HG03103 (cell line): ENCODE results near the gene BANK1.

Source experiments
- ATAC-seq: cut with Tn5 transposase; IDR thresholded peaks from one replicate; pipeline ENCODE4 v1.9.1; 2021; ENCODE audit warnings: low read depth; ENCODE audit not compliant: unreplicated experiment

The BANK1 gene

DNA sequence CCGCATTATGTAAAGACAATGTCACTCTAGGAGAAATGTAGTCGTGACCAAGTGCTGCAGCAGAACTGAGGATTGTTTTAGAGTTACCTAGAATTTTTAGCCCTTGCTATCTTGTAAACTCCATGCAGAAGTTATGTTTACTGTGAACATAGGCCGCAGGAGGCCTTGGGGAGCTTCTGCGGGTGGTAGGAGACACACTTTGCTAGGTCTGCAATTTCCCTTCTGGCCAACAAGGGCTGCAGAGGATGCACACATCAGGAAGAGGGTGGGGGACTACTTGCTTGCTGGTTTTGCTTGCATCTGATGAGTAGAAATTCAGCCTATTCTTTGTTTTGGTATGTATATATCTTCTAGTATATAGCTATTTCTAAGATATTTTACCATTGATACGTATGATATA, 23.1 kb downstream of the BANK1 start:
- ATAC-seq: peak; percentile 87

DNA sequence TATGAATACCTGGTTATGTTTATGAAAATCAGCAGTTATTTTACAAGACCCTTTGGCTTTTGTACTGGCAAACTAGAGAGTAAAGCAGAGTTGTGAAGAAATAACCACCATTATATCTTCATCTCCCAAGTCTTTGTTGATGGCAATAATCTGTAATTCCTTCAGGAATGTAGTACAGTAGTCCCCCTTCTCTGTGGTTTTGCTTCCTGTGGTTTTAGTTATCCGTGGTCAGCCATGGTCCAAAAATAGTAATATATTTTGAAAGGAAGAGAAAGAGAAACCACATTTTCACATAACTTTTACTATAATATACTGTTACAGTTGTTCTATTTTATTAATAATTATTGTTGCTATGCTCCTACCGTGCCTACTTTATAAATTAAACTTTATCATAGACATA, 27.8 kb downstream of the BANK1 start:
- no peak for ATAC-seq

DNA sequence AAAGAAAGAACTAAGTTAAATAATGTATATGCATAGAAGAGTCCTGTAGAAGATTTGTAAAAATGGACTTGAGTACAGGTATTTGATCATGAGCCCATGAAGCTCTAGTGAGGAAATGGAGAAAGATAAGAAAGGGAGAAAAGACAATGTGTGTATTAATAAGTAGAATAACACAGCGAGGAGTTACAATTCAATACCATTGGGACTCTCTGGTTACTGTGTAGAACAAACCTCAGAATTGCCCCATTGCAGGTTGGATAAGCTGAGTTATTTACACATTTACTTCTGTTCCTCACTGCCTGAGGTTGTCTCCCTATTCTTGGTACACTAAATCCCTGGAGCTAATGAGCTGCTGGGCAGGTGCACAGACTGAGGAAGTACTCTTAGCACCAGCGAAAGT, 33.3 kb downstream of the BANK1 start:
- ATAC-seq: no peak

DNA sequence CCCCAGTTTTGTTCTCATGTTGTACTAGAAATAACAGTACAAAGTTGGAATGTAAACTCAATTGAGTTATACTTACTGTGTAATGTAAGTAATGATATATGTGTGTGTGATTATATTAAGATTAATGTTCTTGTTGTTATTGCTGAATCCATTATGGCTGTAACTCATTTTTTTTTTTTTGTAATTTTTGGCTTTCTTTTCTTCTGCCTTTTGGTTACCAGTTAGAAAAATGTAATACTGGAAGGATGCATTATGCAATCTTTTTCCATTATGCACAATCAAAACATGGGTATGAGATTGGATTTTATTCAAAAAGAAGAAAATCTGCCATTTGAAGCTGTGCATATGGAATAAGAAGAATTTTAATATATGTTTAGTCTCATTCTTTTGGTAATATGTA, 34.0 kb downstream of the BANK1 start:
- ATAC-seq: no peak

DNA sequence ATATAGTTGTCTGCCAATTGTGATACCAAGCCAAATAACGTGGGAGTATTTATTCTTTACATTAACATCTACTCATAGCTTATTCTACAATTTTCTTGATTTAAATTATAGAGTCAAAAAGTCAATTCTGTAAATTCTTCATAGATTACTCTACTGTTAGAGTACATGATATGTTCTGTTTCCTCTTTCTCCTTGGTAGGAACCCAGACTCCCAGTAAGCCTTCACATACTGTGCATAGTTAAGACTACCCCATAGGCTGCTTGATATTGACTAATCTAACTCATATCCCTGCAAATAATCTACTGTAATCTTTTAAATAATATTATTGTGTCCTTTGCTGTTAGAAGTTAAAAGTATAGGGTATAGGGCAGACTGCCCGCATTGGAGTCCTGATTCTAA, 35.4 kb downstream of the BANK1 start:
- ATAC-seq: no peak

DNA sequence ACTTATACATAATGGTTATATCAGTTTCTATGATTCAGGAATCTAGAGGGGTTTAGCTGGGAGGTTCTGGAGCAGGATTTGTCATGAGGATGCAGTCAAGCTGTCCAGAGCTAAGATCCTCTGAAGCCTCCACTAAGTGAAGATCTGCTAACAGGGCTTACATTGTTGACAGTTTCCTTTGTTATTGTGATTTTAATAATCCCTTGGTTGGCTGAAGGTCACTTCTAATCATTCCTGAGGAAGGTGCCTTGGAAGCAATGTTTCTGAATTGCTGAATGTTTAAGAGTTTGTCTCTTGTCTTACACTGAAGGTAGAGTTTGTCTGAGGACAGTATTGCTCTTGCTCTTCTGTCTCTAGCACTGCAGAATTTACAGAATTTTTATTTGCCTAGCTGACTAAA, 41.3 kb downstream of the BANK1 start:
- ATAC-seq: no peak

DNA sequence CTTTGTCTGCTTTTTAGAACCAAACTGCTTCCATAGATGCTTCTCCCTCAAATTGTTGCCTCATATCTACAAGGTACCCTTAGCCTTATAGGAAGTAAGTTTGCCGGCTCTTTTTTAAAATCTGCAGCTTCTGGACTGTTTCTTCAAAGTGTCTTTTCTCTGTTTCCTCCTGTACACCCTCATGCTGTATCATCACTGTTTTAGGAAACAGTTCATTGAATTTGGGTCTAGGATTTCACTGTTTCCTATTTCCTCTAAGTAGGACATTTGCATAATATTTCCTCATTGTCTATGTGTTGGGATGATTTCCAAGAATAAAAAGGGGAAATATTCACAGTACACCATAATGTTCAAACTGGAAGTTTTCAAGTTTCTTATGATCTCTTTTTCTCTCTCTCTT, 43.0 kb downstream of the BANK1 start:
- no peak for ATAC-seq

DNA sequence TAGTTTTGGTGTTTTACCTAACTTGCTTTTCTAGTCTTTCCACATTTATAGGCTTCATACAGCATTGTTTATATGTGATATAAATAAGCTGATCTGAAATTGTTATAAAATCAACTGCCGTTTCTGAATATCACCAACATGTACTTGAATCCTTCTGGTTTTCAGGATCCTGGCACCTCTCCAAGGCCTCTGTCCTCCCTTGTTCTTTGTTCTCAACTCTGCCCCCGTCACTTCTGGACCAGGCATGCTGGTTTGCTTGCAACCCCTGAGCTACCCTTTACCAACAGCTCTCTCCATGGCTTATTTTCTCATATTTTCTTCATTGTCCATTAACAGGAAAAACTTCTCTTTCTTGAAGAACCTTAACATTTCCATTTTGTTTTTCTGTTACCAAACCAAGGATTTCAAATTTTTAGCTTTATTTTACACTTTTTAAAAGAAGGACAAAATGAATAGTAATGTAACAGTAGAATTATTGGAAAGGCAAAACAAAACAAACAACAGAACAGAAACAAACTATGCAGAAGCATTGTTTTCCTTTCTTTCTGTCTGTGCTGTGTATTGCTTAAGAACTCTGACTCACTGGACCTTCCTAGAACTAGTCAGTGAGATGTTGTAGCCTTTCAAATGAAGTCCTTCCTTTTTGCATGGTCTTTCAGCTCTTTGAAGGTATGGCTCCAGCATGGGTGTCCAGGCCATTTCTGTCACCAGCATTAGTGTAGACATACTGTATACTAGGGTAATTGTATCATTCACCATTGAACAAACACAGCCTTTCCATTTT, 44.8 kb downstream of the BANK1 start:
- no peak for ATAC-seq

DNA sequence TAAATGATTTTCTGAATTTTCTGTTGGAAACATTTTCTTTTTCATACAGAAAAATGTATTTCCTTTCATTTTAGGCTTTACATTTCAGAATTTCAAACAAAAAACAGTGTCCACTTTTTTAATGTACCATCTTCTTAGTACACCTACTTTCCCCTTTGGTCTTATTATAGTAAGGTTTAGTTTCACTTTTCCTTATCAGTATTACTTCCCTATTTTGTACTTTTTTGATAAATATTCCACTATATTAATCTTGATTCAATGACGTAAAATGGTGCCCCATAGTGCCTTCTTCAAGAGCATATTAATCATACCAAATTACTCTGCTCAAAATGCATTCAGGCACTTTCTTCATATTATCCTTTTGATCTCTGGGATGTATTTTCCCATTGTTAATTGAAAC, 52.5 kb downstream of the BANK1 start:
- no peak for ATAC-seq

DNA sequence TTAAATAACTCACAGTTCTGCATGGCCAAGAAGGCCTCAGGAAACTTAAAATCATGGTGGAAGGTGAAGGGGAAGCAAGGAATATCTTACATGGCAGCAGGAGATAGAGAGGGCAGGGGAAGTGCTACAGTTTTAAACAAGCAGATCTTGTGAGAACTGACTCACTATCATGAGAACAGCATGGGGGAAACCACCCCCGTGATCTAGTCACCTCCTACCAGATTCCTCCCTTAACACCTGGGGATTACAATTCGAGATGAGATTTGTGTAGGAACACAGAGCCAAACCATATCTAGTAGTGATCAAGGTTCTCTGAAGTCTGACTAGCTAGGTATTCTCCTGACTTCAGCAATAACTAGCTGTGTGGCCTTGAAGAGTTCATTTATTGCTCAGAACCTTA, 56.0 kb downstream of the BANK1 start:
- ATAC-seq: no peak

DNA sequence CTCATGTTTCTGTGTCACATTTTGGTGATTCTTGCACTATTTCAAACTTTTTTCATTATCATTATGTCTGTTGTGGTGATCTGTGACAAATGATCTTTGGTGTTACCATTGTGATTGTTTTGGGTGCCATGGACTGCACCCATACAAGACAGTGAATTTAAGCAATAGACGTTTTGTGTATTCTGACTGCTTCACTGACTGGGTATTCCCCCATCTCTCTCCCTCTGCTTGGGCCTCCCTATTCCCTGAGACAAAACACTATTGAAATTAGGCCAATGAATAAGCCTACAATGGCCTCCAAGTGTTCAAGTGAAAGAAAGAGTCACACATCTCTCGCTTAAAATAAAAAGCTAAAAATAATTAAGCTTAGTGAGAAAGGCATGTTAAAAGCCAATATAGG, 60.2 kb downstream of the BANK1 start:
- ATAC-seq: no peak

DNA sequence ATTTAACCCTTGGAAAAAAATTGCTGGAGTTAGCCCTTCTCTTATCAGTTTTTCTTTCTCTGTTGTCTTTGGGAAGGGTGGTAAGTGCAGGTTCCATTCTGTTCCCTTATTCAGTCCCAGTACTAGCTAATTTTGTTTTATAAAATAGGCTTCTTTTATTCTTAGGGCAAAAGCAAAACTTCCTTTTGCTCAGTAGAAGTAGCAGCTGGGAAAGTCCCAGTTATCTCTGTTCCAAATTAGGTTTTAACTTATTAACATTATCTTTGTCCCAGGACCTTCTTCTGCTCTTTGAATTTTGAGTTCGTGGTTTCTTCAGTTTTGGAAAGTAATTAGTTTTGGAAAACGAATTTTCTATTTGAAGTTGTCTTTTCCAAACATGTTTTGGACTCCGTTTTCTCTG, 61.1 kb downstream of the BANK1 start:
- ATAC-seq: no peak

DNA sequence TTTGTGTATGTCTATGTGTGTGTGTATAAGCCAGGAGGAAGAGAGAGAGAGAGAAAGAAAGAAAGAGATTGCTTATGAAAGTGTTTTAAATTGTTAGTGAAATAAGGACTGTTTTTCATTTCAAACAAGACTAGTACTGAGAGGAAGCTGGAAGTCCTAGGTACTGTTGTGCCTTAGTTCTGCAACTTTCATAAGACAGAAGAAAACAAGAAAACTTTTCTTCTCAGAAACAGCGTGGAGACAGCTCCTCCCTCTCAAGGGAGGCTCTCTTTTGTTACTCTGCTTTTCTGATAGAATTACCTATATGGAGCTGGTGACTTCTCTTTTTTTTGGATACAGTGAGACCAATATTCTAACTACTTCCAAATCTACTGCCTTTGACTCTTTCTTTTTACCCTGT, 62.5 kb downstream of the BANK1 start:
- peak; percentile 57 for ATAC-seq

DNA sequence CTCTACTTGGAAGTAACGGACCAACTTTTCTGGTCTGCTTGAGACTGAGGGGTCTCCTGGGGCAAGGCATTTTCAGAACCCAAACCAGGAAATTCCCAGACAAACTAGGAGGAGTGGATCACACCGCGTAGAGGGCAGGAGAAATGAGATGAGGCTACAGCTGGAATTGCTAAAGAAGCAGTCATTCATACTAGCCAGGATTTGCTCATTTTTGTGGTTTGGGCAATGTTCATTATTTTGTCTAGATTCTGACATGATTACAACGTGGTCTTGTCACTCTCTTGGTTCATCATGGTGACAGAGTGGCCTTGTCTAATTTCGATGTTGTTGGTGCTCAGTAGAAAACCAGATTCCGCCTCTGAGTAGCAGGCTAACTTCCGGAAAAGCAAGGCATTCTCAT, 63.2 kb downstream of the BANK1 start:
- no peak for ATAC-seq

DNA sequence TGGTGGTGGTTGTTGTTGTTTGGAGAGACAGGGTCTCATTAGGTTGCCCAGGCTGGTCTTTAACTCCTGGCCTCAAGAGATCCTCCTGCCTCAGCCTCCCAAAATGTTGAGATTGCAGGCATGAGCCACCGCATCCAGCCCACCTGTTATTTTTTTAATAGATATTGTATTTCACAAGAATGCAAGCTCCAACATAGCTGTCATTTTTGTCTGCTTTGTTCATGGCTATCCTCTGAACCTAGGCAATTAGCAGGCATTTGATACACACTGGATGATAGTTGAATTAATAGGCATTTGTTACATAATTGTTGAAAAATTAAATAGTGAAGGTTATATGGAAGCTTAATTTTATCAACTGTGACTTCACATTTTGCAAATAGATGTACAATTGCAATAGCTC, 64.7 kb downstream of the BANK1 start:
- ATAC-seq: no peak

DNA sequence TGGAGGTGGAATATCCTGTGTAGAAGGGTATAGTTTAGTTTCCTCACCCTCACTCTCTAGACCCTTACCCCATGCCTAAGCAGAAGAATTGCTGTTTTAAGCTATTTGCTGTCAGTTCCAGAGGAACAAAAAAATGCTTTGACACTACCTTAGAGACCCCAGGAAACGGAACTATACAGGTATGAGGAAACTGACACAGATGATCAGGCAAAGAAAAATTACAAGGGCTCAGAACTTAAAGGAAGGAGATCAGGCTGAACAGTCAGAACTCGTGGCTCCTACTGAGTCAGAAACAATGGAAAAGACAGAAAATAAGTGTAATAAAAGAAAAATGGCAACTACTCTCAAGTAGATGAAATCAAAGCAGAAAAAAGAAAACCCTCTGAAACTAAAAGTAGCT, 65.6 kb downstream of the BANK1 start:
- no peak for ATAC-seq

DNA sequence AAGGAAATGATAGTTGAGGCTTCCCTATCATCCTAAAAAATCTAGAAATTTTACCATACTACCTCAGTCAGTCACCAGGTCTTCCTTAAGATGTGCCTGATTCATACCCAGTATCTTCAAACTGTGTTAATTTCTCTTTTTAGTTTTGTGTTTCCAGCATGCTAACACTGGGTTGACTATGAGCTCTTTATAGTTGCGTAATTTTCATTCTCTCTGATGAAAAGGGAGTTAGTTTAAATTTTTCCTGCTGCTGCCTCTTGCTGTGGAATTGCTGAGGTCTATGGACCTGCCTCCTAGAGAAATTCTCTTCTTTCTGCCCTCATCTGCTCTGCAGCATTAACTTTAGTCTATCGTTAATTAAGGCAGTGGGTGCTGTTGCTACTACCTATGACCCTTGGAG, 66.6 kb downstream of the BANK1 start:
- no peak for ATAC-seq

DNA sequence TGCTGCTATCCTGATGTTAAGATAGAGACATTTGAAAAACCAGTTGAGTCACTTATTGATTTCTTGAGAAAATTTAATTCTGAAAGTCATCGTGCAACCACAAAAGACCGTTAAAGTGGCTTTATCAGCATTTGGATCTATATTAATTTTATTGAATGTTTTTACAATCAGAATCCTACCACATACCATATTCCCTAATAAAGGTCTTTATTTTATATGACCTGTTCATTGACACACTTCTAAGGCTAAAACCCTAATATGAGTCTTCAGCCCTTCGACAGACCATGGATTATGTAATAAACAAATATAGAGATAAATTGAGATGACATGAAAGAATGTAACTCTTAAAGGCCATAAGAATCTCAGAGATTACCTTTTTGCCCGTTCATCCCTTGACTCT, 68.1 kb downstream of the BANK1 start:
- ATAC-seq: no peak

DNA sequence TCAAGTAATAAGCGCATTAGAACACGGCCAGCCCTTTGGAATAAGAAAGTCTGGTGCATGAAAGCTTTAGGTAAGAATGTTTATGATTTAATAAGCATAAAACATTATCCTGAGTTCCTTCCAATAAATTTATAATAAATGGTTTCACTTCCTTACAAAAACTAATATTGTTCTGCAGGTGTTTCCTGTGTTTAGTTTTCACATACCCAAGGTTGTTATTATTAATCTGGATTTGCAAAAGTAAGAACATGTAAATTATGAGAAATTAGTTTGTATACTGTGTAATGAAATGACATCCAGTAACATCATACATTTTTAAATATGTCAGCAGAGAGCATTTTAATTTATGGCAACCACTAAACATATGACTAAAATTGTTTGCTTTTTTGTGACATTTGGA, 72.1 kb downstream of the BANK1 start:
- no peak for ATAC-seq

DNA sequence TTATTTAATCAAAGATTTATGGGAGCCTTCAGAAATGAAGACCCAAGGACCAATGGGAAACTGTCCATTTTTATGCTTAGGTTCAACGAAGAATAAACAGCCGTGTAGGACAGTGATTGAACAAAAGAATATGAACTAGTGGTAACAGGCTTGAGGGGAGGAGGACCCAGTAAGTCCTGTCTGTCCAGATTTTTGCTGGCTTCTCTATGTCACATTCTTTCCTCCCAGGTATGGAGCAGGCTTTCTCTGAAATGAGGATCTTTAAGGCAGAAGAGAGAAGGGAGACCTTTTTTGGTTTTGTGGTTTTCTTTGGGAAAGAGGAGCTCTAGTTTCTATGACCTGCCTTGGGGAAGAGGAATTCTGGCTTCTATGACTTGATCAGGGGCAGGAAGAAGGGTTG, 74.1 kb downstream of the BANK1 start:
- no peak for ATAC-seq

DNA sequence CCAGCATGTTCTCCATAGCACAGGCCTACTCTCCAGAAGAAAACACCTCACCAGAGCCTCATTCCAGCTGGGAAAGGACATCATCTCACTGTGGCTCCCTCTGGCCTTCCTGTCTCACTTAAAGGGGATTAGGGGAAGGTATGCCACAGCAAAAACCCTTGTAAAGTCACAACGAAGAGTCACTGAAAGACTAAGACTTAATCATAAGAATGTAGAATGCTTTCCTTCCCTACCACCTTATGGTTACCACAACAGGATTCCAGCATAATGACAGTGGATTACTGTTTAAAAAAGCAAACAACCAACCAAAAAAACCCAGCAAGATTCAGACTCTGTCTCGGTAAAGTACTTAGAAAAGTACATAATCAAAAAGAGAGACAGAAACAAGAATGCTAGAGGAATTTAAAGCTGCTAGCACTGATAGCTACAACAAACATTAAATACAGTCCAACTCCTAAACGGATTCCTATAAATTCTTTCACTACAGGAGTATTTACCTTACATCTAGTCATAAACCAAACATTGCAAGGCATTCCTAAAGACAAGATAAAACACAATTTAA, 75.1 kb downstream of the BANK1 start:
- ATAC-seq: no peak

DNA sequence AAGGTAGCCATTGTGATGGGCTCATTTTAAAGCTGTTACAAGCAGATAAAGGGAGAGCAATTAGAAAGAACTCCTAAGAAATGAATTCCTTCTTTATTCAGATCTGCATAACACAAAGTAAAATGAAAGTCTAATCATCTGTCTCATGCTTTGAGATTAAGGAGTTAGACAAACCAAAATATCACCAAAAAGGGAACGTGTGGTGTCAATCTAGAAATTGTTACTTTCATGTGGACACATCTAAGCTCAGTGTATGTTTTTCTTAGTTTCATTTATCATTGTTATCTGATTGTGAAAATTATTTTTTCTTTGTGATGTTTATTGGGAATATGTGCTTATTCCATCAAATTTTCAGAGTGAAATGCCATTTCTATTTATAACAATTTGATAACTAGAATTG, 80.3 kb downstream of the BANK1 start:
- no peak for ATAC-seq
